DMS53 treated with DMSO at 0.1 percent for 48 hours (cell line): Measurements from ENCODE around the gene MACC1.

ENCODE experiments used
- DNase-seq: peaks from one replicate; lab custom pipeline; 2025; ENCODE audit not compliant: unreplicated experiment; lab: John Stamatoyannopoulos, UW

MACC1 gene

DNA sequence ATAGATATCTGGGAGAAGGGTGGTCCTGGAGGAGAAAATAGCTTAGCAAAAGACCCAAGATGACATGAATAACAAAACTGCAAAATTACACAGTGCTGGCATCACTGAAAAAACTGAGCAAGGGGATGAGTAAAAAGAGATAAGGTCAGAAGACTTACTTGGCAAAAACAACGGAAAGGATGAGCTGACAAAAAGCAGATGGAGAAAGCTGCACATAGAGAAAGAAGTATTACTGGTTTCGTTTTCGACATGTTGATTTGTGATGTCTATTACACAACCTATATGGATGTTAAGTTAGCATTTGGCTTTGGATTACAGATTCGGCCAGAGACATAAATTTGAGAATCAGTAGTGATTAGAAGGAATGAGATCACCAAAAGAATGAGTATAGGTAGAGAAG lies 132.1 kb downstream of the MACC1 start:
- DNase-seq, result no peak
